Activated effector memory CD4-positive, alpha-beta T cell treated with Interleukin-2 at 50 U/mL for 16 hours (primary cell): ENCODE results near the gene PNLIP.

Experiments
- DNase-seq: peaks from one replicate; pipeline ENCODE4 v3.0.0-alpha.2; 2020

PNLIP gene

GRCh38 chr10:116545756-116546155 is at the start of gene PNLIP:
Gene PNLIP (plus strand): TSS chr10:116545931. CDS start chr10:116546093, 162 bp downstream.
- no peak for DNase-seq

DNA sequence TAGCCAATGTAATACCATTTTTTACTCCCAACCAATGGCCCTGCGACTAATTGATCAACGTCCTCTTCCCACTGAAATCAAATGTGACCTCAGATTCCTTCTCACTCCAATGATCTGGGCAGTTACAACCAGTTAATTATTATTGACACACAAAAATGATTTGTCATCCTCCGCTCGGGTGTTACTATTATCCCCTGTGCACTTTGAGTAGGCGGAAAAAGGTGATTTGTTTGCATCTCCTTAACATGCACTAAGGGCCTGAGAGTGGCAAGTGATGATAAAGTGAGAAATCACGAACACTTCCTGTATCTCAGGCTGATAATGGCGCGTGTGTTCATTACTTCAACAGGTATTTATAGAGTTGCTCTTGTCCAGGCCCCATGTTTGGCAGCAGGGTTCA is 40.9 kb upstream of the PNLIP start:
- no peak for DNase-seq

DNA sequence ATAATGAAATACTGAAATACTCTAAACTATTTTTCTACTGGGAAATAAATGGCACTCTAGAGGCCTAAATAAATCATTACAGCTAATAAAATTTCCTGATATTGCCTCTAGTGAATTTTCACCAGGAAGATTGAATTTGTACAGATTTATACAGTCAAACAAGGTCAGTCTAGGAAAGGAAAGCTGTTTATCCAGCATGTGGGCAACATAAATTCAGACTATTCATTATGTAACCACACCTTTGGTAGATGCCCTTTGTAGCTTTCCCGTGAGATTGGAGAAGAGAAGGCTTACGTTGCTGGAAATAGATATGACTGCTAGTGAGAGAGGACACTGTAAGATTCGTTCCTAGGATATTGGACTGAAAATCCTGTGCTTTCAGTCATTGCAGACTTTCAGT is 35.2 kb upstream of the PNLIP start:
- no peak for DNase-seq

- DNase-seq: no peak
Observed at GRCh38 chr10:116511365-116511764, 34.4 kb upstream of the PNLIP start.

- DNase-seq: no peak
Observed at GRCh38 chr10:116521424-116522290, 24.1 kb upstream of the PNLIP start.

GRCh38 chr10:116522803-116523381 is 22.8 kb upstream of the PNLIP start:
- DNase-seq: no peak

GRCh38 chr10:116524736-116525135 is 21.0 kb upstream of the PNLIP start:
- no peak for DNase-seq

DNA sequence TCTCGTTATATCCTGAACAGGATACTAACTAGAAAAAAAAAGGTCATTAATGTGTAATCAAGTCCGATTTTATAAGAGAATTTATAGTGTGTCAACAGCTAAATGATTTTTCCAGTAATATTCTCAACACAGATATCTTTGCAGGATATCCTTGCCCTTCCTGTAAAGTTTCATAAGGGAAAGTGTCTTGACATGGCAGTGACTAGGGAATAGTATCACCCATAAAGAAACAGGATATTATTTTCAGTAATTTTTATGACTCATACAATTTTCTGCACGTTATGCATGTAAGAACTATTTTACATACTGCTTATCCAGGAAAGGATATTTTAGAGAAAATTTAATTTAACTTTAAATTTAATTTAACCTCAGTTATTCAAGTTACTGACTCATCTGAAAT is 19.5 kb upstream of the PNLIP start:
- DNase-seq: no peak

DNA sequence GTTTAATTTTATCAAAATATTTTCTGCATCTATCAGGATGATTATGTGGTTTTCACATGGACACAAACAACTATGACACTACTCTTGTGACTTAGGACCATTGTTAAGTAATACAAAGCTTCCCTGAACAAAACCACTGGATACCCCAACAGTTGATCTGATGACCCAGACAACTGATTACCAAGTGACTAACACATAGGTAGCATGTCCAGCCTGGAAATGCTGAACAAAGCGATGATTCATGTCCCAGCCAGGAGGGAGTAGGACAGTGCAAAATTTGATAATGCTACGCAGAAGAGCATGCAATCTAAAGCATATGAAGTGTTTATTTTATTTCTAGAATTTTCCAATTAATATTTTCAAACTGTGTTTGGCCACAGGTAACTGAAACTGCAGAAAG is 8.9 kb upstream of the PNLIP start:
- DNase-seq: no peak

DNA sequence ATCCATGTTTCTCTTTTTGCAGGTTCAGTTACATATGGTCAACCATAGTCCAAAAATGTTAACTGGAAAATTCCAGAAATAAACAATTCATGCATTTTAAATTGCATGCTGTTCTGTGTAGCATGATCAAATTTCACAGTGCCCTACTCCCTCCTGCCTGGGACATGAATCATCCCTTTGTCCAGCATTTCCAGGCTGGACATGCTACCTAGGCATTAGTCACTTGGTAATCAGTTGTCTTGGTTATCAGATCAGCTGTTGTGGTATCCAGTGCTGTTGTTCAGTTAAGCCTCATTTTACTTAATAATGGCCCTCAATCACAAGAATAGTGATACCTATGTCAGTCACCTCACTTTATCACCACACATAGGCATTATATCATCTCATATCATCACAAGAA is 7.3 kb upstream of the PNLIP start:
- DNase-seq: no peak

DNA sequence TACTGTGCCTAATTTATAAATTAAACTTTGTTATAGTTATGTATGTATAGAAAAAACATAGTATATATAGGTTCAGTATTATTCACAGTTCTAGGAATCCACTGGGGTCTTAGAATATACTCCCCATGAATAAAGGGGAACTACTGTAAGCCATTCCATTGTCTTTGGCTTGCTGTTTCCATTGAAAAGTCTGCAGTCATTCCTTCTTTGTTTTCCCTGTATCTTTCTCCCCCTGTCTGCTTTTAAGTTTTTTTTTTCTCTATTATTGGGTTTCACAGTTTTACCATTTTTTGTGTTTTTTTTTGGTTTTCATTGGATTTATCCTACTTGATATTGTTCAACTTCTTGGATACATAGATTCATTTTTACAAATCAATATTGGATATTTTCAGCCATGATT is 6.7 kb upstream of the PNLIP start:
- no peak for DNase-seq

DNA sequence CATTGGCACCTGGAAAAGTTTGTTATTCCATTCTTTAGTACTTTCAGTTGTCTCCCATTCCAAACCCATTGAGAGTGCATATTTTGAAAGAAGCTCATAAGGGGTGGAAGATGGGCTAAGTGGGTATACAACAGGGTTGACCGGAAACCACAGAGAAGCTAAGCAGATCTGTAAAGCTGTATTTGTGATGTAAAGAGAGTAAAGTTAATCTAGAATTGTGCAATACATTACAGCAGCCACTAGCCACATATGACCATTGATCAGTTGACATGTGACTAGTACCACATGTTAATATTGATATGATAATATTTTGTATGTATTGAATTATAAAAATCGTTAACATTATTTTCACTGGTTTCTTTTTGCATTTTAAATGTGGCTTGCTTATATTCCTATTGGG is 4.9 kb upstream of the PNLIP start:
- DNase-seq: no peak

DNA sequence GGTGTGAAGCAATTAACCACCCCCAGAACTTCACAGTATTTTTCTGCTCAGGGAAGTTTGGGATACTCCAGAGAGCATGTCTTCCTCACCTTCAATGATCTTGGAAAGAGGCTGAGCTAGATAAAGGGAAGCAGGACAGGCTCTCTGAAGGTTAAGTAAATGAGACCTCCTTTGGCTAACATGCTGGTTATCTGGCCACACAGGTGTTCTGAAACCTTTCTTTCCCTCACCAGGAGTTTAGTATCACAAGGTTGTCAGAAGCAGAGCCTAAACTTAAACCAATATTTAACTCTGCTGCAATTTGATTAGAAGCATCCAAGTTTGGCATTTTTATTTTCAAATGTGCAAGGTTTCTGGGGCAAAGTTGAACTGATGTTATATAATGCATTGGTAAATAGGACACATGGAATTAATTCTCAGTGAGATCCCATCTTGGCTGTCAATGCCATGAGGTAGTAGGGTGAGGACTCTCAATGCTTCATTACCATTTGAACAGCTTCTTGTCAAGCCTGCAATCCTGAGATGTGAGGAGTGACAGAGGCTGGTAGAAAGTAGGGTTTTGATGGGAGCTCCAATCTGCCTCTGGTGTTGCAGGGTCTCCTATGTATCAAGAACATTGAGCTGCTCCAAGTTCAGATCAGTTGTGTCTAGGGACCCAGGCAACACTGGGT is 3.6 kb upstream of the PNLIP start:
- no peak for DNase-seq

GRCh38 chr10:116545122-116545521 is 609 bp upstream of the PNLIP start:
- no peak for DNase-seq

- DNase-seq: no peak
Observed at GRCh38 chr10:116548301-116548700, 2.6 kb downstream of the PNLIP start.

- DNase-seq: no peak
Observed at GRCh38 chr10:116553378-116553980, 7.7 kb downstream of the PNLIP start.

DNA sequence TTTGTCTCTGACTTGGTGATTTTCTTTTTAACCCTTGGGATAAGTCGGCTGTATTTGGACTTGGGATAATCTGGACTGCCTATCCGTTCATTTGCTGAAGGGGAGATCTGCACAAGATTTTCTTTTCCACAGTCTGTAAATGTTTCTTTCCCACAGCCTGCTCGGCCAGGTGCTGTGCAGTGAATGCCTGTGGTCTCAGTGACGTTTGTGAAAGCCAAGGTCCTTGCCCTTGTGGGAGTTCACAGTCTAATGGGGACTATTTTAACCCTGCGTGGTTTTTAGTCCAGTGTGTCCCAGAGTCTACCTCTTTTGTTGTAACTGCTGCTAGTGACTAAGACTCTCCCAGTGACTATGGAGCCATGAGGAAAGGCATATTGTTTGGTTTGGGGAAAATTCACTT is 8.9 kb downstream of the PNLIP start:
- no peak for DNase-seq

DNA sequence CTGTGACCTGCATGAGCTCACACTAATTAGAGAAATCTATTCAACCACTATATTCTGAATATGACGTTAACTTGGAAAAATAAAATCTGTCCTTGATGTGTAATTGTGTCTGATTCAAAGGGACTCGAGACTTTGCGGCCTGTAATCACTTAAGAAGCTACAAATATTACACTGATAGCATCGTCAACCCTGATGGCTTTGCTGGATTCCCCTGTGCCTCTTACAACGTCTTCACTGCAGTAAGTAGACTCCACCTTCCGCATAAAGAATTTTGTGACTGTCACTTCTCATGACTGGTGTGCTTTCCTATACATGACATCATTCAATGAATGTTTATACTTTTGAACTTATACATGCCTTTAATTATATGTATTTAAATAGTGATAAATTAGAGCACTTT is 10.1 kb downstream of the PNLIP start:
- no peak for DNase-seq

DNA sequence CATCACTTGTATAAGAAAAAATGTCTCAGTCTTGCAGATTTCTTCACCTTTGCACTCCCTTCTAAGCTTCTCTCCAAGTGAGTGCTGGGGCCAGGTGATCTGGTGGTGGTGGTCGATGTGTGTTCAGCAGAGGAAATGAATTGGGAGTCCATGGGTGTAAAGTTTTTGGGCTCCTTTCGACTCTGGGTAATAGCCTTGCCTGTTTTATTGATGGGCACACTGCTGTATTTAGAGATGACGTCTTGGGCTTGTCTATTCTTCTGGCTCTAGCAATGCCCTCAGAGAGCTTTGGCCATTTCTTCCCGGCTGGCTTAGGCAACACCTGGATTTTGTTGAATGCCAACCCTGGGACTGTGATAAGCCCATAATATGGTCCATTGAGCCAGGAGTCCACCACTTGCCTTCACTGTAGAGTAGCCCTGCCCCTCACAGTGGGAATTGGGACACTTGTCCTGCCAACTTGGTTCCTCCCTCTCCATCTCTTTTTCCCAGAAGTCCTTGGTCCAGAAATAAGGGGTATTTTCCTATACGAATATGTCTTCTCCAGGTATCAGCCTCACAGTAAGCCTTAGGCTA is 11.7 kb downstream of the PNLIP start:
- DNase-seq: no peak

GRCh38 chr10:116565534-116565933 is 19.8 kb downstream of the PNLIP start:
- DNase-seq: no peak

DNA sequence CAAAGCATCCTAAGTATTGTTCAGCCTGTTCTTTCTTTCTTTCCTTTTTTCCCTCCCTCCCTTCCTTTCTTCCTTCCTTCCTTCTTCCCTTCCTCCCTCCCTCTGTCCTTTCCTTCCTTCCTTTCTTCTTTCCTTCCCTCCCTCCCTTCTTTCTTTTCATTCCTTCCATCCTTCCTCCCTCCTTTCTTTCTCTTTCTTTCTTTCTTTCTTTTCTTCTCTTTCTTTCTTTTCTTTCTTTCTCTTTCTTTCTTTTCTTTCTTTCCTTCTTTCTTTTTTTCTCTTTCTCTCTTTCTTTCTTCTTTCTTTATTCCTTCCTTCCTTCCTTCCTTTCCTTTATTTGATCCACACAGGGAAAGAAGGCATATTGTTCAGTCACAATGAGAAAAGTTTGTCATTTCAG is 21.2 kb downstream of the PNLIP start:
- DNase-seq: no peak

- DNase-seq: no peak
Observed at GRCh38 chr10:116567335-116567734, 21.6 kb downstream of the PNLIP start.

DNA sequence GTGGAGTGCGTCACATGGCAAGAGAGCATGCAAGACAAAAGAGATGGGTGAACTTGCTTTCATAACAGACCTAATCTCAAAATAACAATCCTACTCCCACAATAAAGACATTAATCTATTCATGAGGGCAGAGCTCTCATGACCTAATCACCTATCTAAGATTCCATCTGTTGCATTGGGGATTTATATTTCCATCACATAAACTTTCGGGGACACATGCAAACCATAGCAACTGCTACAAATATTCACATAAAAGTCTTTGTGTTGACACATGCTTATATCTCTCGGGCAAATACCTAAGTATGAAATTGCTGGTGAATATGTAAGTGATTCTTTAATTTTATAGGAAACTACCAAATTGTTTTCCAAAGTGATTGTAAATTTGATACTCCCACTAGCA is 29.1 kb downstream of the PNLIP start:
- DNase-seq: no peak
